Lower leg skin (tissue), 3 donors: ENCODE measurements around the gene ZRANB3.

Source experiments
- CTCF ChIP-seq, 3 donors: fragments of 450-650 bp; IDR thresholded peaks; one replicate each; pipeline ENCODE4 v1.5.1; 2016; ENCODE audit warnings: antibody characterized with exemption in 3 of 3, mild to moderate bottlenecking in 3 of 3, moderate library complexity in 2 of 3
- POLR2A ChIP-seq, 2 donors: fragments of 450-650 bp; IDR thresholded peaks; one replicate each; pipeline ENCODE4 v1.6.1; 2016 to 2017; ENCODE audit warnings: antibody characterized with exemption in 2 of 2, mild to moderate bottlenecking in 1 of 2, moderate library complexity in 1 of 2

GRCh38 chr2:135190799-135191198 lies 340.2 kb downstream of the ZRANB3 start:
- TF ChIP-seq CTCF (IDR thresholded peaks at IDR 0.05) (no peak), POLR2A (IDR thresholded peaks at IDR 0.05) (no peak)
